ENCODE results near the gene ZNF81.
"Not testable (repeated sequence)": the region's sequence is repeated elsewhere in the genome, so short reads cannot be mapped to it uniquely, and the experiment has no call there.

- not testable (repeated sequence) for TF ChIP-seq CTCF (IDR thresholded peaks at IDR 0.05 in 4 of 5, conservative IDR thresholded peaks at IDR 0.05 in 1 of 5); POLR2A (IDR thresholded peaks at IDR 0.05)
Measured at GRCh38 chrX:47803103-47803502, 33.6 kb upstream of the ZNF81 start.

All from gastrocnemius medialis (tissue), 4 donors.